Neural cell (in vitro differentiated cells): ENCODE results near the gene FBXL5.

Experiments
- EZH2 ChIP-seq: fragments of 200-600, 300-800 bp; shearing (Covaris generic), sonication (generic); IDR thresholded peaks from 2 replicates; pipeline ENCODE4 v1.6.1; 2014; ENCODE audit warnings: antibody characterized with exemption, low read length, borderline replicate concordance, mild to moderate bottlenecking; ENCODE audit not compliant: insufficient read depth, poor library complexity, severe bottlenecking
- TAF1 ChIP-seq: IDR thresholded peaks from 2 replicates; pipeline ENCODE4 v1.6.1; 2012; ENCODE audit warnings: low read depth

- TF ChIP-seq TAF1, result no peak
- TF ChIP-seq EZH2, result no peak
Observed at GRCh38 chr4:15598644-15599043, 56.5 kb downstream of the FBXL5 start.
